HL-60 (cell line): ENCODE results near the gene DENND4A.

Source experiments
- GABPA ChIP-seq: IDR thresholded peaks from 2 replicates; pipeline ENCODE4 v1.6.1; 2012; ENCODE audit warnings: low read depth
- TF ChIP-seq, protein P1 (sequence below): IDR thresholded peaks from one replicate; pipeline ENCODE4 v1.5.1; 2011; ENCODE audit warnings: low read length, control low read depth, inconsistent platforms; ENCODE audit not compliant: insufficient read depth

DNA sequence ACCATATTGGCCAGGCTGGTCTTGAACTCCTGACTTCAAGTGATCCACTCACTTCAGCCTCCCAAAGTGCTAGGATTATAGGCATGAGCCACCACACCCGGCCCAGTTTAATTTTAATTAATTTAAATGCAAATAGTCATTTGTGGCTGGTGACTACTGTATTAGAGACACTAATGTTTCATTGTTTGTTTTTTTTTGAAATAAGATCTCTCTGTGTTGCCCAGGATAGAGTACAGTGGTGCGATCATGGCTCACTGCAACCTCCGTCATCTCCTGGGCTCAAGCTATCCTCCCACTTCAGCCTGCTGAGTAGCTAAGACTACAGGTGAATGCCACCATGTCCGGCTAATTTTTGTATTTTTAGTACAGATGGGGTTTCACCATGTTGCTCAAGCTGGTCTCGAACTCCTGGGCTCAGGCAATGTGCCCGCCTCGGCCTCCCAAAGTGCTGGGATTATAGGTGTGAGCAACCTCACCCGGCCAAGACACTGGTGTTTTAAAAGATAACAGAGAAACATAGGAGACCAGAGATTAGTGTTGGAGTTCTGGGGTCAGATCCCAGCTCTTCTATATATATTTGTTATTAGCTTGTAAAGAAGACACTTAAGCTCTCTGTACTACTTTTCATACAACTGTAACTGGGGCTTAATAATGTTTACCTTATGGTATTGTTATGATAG lies 42.6 kb upstream of the DENND4A start:
- TF ChIP-seq, protein P1, sequence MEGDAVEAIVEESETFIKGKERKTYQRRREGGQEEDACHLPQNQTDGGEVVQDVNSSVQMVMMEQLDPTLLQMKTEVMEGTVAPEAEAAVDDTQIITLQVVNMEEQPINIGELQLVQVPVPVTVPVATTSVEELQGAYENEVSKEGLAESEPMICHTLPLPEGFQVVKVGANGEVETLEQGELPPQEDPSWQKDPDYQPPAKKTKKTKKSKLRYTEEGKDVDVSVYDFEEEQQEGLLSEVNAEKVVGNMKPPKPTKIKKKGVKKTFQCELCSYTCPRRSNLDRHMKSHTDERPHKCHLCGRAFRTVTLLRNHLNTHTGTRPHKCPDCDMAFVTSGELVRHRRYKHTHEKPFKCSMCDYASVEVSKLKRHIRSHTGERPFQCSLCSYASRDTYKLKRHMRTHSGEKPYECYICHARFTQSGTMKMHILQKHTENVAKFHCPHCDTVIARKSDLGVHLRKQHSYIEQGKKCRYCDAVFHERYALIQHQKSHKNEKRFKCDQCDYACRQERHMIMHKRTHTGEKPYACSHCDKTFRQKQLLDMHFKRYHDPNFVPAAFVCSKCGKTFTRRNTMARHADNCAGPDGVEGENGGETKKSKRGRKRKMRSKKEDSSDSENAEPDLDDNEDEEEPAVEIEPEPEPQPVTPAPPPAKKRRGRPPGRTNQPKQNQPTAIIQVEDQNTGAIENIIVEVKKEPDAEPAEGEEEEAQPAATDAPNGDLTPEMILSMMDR = no peak
- no peak for TF ChIP-seq GABPA
